Epithelial cell of esophagus (primary cell): ENCODE data around the gene KIF1A.
A peak's percentile ranks its signal among the peaks of the same experiment; 100 is the strongest.
"Not testable (repeated sequence)": the region's sequence is repeated elsewhere in the genome, so short reads cannot be mapped to it uniquely, and the experiment has no call there.

Source experiments
- DNase-seq: peaks from one replicate; pipeline ENCODE4 v3.0.0; 2010; ENCODE audit warnings: low read depth
- H3K4me3 ChIP-seq: 2 replicates; pipeline ENCODE4 v1.5.1; 2011; ENCODE audit warnings: mild to moderate bottlenecking, low read length, control low read depth
- CTCF ChIP-seq: IDR thresholded peaks from 2 replicates; pipeline ENCODE4 v1.5.1; 2011; ENCODE audit warnings: low read depth, mild to moderate bottlenecking, low read length, control low read depth, inconsistent platforms; ENCODE audit not compliant: insufficient read depth; ENCODE audit errors: missing control alignments

The KIF1A gene

GRCh38 chr2:240685771-240686371 is 134.1 kb downstream of the KIF1A start:
- no peak for TF ChIP-seq CTCF
- DNase-seq = peak; percentile 9
- no peak overlapping the region for H3K4me3 ChIP-seq

GRCh38 chr2:240683980-240684728 is 135.9 kb downstream of the KIF1A start:
- not testable (repeated sequence) for DNase-seq, H3K4me3 ChIP-seq

GRCh38 chr2:240683329-240683979 is 136.6 kb downstream of the KIF1A start:
- not testable (repeated sequence) for DNase-seq, H3K4me3 ChIP-seq

- not testable (repeated sequence) for H3K4me3 ChIP-seq, DNase-seq
These were observed 137.4 kb downstream of the KIF1A start, which contains the start of gene AQP12B for GRCh38 chr2:240682431-240683224. Gene AQP12B (minus strand): TSS chr2:240682885. CDS start chr2:240682837, 48 bp downstream.

DNA sequence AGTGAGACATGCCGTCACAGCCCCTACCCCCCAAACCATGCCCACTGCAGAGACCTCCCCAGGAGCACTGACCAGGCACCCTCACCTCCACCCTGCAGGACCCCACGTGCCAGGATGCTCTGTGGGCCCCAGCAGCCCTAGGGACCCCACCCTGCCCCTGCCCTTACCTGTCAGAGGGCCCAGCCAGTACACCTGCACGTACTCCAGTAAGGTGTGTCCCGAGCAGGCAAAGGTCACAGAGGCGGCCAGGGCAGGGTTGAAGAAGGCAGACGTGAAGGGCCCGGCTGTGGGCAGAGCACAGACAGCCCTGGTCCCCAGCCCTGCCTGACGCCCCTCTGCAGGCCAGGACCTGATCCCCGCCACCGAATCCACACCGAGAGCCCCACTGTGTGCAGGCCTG is 139.8 kb downstream of the KIF1A start:
- DNase-seq, H3K4me3 ChIP-seq: not testable (repeated sequence)

- not testable (repeated sequence) for H3K4me3 ChIP-seq, DNase-seq
These were observed 141.1 kb downstream of the KIF1A start for GRCh38 chr2:240678909-240679308.

GRCh38 chr2:240678043-240678442 is 142.0 kb downstream of the KIF1A start:
- DNase-seq, H3K4me3 ChIP-seq: not testable (repeated sequence)

DNA sequence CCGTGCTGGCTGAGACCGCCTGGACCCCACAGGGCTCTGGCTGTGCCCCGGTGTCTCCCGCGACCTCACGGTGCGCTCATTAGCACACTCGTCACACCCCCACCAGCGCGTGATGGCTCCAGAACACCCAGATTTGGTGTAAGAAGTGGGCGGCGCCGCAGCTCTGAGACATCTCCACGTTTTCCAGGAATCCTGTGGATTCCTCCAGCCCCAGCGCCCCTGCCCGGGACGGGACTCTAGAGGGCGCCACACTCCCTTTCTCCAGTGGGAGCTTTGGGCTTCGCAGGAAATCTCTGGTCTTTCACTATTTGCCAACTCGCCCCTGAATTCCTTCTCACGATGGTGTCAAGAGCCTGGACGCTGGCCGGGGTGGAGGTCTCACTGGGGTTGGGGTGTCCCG is 144.7 kb downstream of the KIF1A start:
- not testable (repeated sequence) for H3K4me3 ChIP-seq, DNase-seq

- H3K4me3 ChIP-seq, DNase-seq: not testable (repeated sequence)
These were observed 145.4 kb downstream of the KIF1A start for GRCh38 chr2:240674461-240675184.

- no peak for DNase-seq
- no peak for TF ChIP-seq CTCF
These were observed 147.3 kb downstream of the KIF1A start for GRCh38 chr2:240672701-240673190.

More at GRCh38 chr2:240672701-240673190, 147.3 kb downstream of the KIF1A start:
- no peak overlapping the region for H3K4me3 ChIP-seq
